Neural progenitor cell (in vitro differentiated cells): Measurements from ENCODE around the gene PRDX3.

Experiments used
- EZH2 ChIP-seq: fragments of 200-600 bp; sonication (generic); IDR thresholded peaks from 2 replicates; pipeline ENCODE4 v1.6.1; 2017; ENCODE audit warnings: antibody characterized with exemption, mild to moderate bottlenecking, moderate library complexity
- EZH2phosphoT487 ChIP-seq: fragments of 200-600 bp; sonication (generic); IDR thresholded peaks from 2 replicates; pipeline ENCODE4 v1.6.1; 2017; ENCODE audit warnings: antibody characterized with exemption

DNA sequence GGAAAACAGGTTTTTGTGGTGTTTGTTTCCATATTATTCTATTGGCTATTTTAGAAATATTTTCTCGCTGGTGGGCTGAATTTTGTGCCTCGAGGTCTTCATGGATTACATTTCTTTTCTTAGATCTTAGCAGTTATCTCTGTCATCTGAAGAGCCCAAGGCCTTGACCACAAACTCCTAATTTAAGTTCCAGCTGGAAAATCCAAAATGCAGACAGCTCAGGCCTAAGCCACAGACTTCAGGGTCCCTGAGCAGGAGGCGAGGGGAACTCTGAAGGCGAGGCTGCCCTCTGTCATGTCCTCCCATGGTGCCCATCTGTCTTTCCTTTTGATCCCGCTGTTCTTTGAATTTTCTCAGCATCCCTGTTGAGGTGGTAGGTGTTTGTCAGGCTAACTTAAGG lies 60.4 kb downstream of the PRDX3 start:
- no peak for TF ChIP-seq EZH2
- TF ChIP-seq EZH2phosphoT487 = no peak
